K562 (cell line): ENCODE measurements around the gene KNSTRN. TPM values are rescaled to one million over a fixed set of nuclear protein-coding genes. Genes with fewer than 3 reads are reported as not detected.
A peak's percentile ranks its signal among the peaks of the same experiment; 100 is the strongest.

ENCODE experiments used
- ATAC-seq: fragments of 200-7000 bp; cut with Tn5 transposase; 3 replicates; pipeline ENCODE4 v1.9.1; 2020; ENCODE audit warnings: moderate library complexity
- BruUV-seq: library from RNA; stranded (reverse); fragments of 400-500 nt; replicated peaks from 2 replicates; lab custom pipeline; 2021; lab: Mats Ljungman, UMichigan
- CTCF ChIA-PET: fragments of 300-600 bp; formaldehyde crosslinking; extraction: SDS; loops from one replicate; lab custom pipeline; 2021; ENCODE audit warnings: low intra/inter-chr PET ratio; lab: Yijun Ruan, JAX
- POLR2A ChIA-PET: fragments of 300-600, 350-650 bp; sonication (Branson Sonifier 250); formaldehyde crosslinking; extraction: SDS; loops from one replicate; lab custom pipeline; 2021; ENCODE audit warnings: antibody characterized with exemption, inconsistent platforms; lab: Yijun Ruan, JAX
- DNase-seq, 4 experiments: peaks; one replicate each; pipeline versions ENCODE4 v3.0.0 to v3.0.0-alpha.2; 2011 to 2018; ENCODE audit warnings: low spot score in 3 of 4, mixed read lengths in 3 of 4; ENCODE audit errors: extremely low read depth in 1 of 4
- FAIRE-seq: peaks from 2 replicates; lab custom pipeline; 2011; peaks lifted over from hg19 to GRCh38; lab: Jason Lieb, UNC
- H2AFZ ChIP-seq: 2 replicates; pipeline ENCODE4 v1.6.0; 2011; ENCODE audit warnings: low read depth, low read length, control low read depth, inconsistent platforms
- H3K27ac ChIP-seq: fragments of 200-600 bp; 3 replicates; pipeline ENCODE4 v1.8.0; 2011; ENCODE audit warnings: low read depth, mild to moderate bottlenecking, control low read depth, inconsistent platforms, low read length, moderate library complexity, mixed read lengths; ENCODE audit errors: extremely low read depth
- H3K27me3 ChIP-seq, 2 experiments: fragments of 300-600 bp in 1 of 2; 2 replicates in 1 of 2; 3 replicates in 1 of 2; pipeline versions ENCODE4 v1.6.0 to v1.8.0; 2011; ENCODE audit warnings: inconsistent platforms in 2 of 2, low read length in 2 of 2, mild to moderate bottlenecking in 1 of 2, mixed read lengths in 1 of 2, moderate library complexity in 1 of 2; ENCODE audit not compliant: control insufficient read depth in 2 of 2, insufficient read depth in 2 of 2
- H3K36me3 ChIP-seq: fragments of 300-600 bp; 3 replicates; pipeline ENCODE4 v1.8.0; 2011; ENCODE audit warnings: mild to moderate bottlenecking, low read length, inconsistent platforms; ENCODE audit not compliant: control insufficient read depth, insufficient read depth
- H3K4me1 ChIP-seq, 2 experiments: fragments of 200-600 bp in 1 of 2; replicated peaks in 1 of 2; 2 replicates in 1 of 2; 3 replicates in 1 of 2; pipeline versions ENCODE4 v1.5.1 to v1.8.0; 2011; ENCODE audit warnings: inconsistent platforms in 2 of 2, low read length in 2 of 2, mild to moderate bottlenecking in 1 of 2, mixed read lengths in 1 of 2, moderate library complexity in 1 of 2; ENCODE audit not compliant: control insufficient read depth in 2 of 2, insufficient read depth in 2 of 2
- H3K4me2 ChIP-seq: 2 replicates; pipeline ENCODE4 v1.6.1; 2011; ENCODE audit warnings: low read length, control low read depth, inconsistent platforms, mixed read lengths; ENCODE audit not compliant: insufficient read depth
- H3K4me3 ChIP-seq: fragments of 200-600 bp; sonication (generic), shearing (Covaris generic); 2 replicates; pipeline ENCODE4 v1.5.1; 2016; ENCODE audit warnings: control low read depth, inconsistent platforms
- H3K79me2 ChIP-seq: fragments of 200-600 bp; 3 replicates; pipeline ENCODE4 v1.8.0; 2011; ENCODE audit warnings: low read length, inconsistent platforms; ENCODE audit not compliant: control insufficient read depth, insufficient read depth
- H3K9ac ChIP-seq, 2 experiments: 2 replicates each; pipeline versions ENCODE4 v1.6.0 to v1.6.1; 2011; ENCODE audit warnings: low read depth in 2 of 2, low read length in 2 of 2, control low read depth in 1 of 2, inconsistent platforms in 1 of 2, mild to moderate bottlenecking in 1 of 2, mixed read lengths in 1 of 2; ENCODE audit not compliant: insufficient read depth in 1 of 2
- H3K9me1 ChIP-seq: one replicate; pipeline ENCODE4 v1.6.0; 2011; ENCODE audit warnings: inconsistent platforms, mild to moderate bottlenecking, low read length, moderate library complexity; ENCODE audit not compliant: control insufficient read depth, insufficient read depth
- H3K9me3 ChIP-seq: replicated peaks from 2 replicates; pipeline ENCODE4 v1.5.1; 2011; ENCODE audit warnings: low read depth, low read length, inconsistent platforms; ENCODE audit not compliant: control insufficient read depth, insufficient read depth
- H4K20me1 ChIP-seq: replicated peaks from 2 replicates; pipeline ENCODE4 v1.6.1; 2011; ENCODE audit warnings: low read length, inconsistent platforms, mixed read lengths; ENCODE audit not compliant: control insufficient read depth, insufficient read depth
- CBX5 ChIP-seq: IDR thresholded peaks from 2 replicates; pipeline ENCODE4 v1.6.1; 2014; ENCODE audit warnings: low read depth, borderline replicate concordance
- ELF2 ChIP-seq: fragments of 250-450 bp; sonication (Bioruptor Pico); IDR thresholded peaks from 2 replicates; pipeline ENCODE4 v1.5.0; 2021; ENCODE audit warnings: mild to moderate bottlenecking
- HIVEP1 ChIP-seq: fragments of 250-450 bp; sonication (Bioruptor Pico); IDR thresholded peaks from 2 replicates; pipeline ENCODE4 v1.4.0; 2020; ENCODE audit warnings: mild to moderate bottlenecking
- PYGO2 ChIP-seq: fragments of 450-650 bp; IDR thresholded peaks from 2 replicates; pipeline ENCODE4 v1.6.1; 2016; ENCODE audit warnings: mild to moderate bottlenecking, missing genetic modification characterization, moderate library complexity, missing compliant biosample characterization
- SPI1 ChIP-seq: IDR thresholded peaks from 2 replicates; pipeline ENCODE4 v1.6.1; 2011; ENCODE audit warnings: low read depth, low read length, control low read depth, borderline replicate concordance
- THRAP3 ChIP-seq: fragments of 450-650 bp; IDR thresholded peaks from 2 replicates; pipeline ENCODE4 v1.6.1; 2016; ENCODE audit warnings: mild to moderate bottlenecking, inconsistent platforms, borderline replicate concordance
- ZBTB17 ChIP-seq: fragments of 450-650 bp; formaldehyde crosslinking; IDR thresholded peaks from 2 replicates; pipeline ENCODE4 v1.4.0; 2020; ENCODE audit warnings: mild to moderate bottlenecking
- ZNF384 ChIP-seq: IDR thresholded peaks from 2 replicates; pipeline ENCODE4 v1.6.1; 2012; ENCODE audit warnings: low read depth, low read length, improper control_type of control experiment
- WGBS: fragments of 100-300 bp; shearing (Covaris generic); methylation state at CpG from one replicate; pipeline ENCODE4 v1.1.6; 2016; ENCODE audit warnings: low coverage, mixed read lengths; ENCODE audit not compliant: insufficient coverage; ENCODE audit errors: missing lambda C conversion rate; 5-methylcytosine and 5-hydroxymethylcytosine counted together
- in situ Hi-C: fragments of 300-500 bp; cut with MboI; formaldehyde crosslinking; loops from 4 replicates; pipeline ENCODE4 v1.15.0; 2018; ENCODE audit warnings: inconsistent platforms, mixed read lengths
- intact Hi-C: fragments of 100-400 bp; cut with micrococcal nuclease; formaldehyde crosslinking; loops from 2 replicates; pipeline ENCODE4 v1.14.2; 2022
- polyA plus RNA-seq, 8 experiments: library from polyadenylated mRNA; depleted of rRNA in 4 of 8; stranded (reverse) in 5 of 8; unstranded in 3 of 8; fragments of >200 nt; fragmentation: Nextera tagmentation in 2 of 8; fragmentation: Illumina TruSeq in 1 of 8; extraction: Ambion mirVana in 2 of 8; extraction: Trizol in 1 of 8; gene quantifications; 2 replicates each; pipeline versions ENCODE4 v1.2.1 to v1.2.3, GENCODE V29; 2011 to 2014; ENCODE audit warnings: inconsistent platforms in 1 of 8, missing spikeins in 1 of 8
- total RNA-seq, 7 experiments: library from RNA; depleted of rRNA in 6 of 7; stranded (reverse); fragments of >200 nt in 6 of 7; fragmentation: Illumina TruSeq in 2 of 7; extraction: Trizol in 2 of 7; gene quantifications; 2 replicates each; pipeline versions ENCODE4 v1.2.1 to v1.2.3, GENCODE V29; 2011 to 2021; ENCODE audit warnings: low replicate concordance in 1 of 7
- TF ChIP-seq, protein P1 (sequence below): fragments of 450-650 bp; IDR thresholded peaks from 2 replicates; pipeline ENCODE4 v1.6.1; 2014; ENCODE audit warnings: low read depth, mild to moderate bottlenecking, moderate library complexity, borderline replicate concordance
- TF ChIP-seq, protein P2 (sequence below), 3 experiments: fragments of 200-800 bp in 1 of 3; sonication (Bioruptor generic) in 1 of 3; sonication (generic) in 1 of 3; formaldehyde crosslinking in 1 of 3; IDR thresholded peaks; 2 replicates each; pipeline versions ENCODE4 v1.6.1 to v1.8.0; 2016 to 2022; ENCODE audit warnings: mild to moderate bottlenecking in 2 of 3, missing compliant biosample characterization in 2 of 3, missing genetic modification characterization in 2 of 3, missing genetic modification reagents in 1 of 3

The KNSTRN gene
- total and polyA plus RNA-seq, 9 of the 15 experiments (the other 6 are each of a cell fraction or from before 2014, with no cell fraction given) = 48.7 to 88.2 (median 66.3) TPM

DNA sequence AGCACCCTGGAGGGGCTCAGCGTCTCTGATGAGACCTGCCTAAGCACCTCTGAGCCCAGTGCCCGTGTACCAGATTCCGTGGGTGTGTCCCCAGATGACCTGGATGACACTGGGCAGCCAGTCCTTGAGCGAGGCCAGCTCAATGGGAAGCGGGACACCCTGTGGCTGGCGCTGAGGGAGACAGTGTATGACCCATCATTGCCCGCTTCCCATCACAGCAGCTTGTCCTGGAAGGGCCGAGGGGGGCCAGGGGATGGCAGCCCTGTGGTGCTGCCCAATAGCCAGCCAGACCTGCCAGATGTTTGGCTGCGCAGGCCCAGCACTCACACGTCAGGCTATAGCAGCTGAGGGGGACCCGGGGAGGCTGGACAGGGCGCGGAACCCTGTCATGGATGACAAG is 12.6 kb upstream of the KNSTRN start (continued):
- TF ChIP-seq CBX5 = no peak
- TF ChIP-seq PYGO2 (tag) = no peak
- TF ChIP-seq ELF2 = no peak
- no peak for TF ChIP-seq HIVEP1 (CRISPR knock-in tag)
- TF ChIP-seq, protein P1, sequence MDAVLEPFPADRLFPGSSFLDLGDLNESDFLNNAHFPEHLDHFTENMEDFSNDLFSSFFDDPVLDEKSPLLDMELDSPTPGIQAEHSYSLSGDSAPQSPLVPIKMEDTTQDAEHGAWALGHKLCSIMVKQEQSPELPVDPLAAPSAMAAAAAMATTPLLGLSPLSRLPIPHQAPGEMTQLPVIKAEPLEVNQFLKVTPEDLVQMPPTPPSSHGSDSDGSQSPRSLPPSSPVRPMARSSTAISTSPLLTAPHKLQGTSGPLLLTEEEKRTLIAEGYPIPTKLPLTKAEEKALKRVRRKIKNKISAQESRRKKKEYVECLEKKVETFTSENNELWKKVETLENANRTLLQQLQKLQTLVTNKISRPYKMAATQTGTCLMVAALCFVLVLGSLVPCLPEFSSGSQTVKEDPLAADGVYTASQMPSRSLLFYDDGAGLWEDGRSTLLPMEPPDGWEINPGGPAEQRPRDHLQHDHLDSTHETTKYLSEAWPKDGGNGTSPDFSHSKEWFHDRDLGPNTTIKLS = no peak
- TF ChIP-seq ZNF384 = no peak
- no peak for TF ChIP-seq ZBTB17 (CRISPR knock-in tag)
- TF ChIP-seq THRAP3 = no peak

DNA sequence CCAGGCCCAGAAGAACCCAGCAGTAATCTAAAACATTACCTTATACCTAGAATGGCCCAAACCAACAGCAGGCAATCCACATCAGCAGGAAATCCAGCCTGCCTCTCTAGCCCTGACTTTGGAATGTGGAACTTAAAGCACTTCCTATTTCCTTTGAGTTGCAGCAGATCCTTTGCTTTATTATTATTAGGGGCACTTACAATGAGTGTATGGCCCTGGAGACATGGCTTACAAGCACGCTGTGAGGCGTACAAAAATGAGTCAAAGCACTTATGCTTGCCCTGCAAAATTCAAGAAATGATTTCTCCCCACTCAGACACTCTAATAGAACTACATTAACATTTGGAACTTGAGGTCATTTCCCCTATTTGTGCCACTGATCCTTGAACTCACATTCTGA is 9.5 kb upstream of the KNSTRN start:
- peaks cover 4 to 23% of the 10 kb centered on the region in 2 experiments for H3K4me1 ChIP-seq
- WGBS = 7% methylated on average over 2 of the region's 2 CpGs
- H3K27me3 ChIP-seq = peaks cover 0 to 12% of the 10 kb centered on the region in 2 experiments; a peak in 3 of 5 replicates
- TF ChIP-seq, protein P2, sequence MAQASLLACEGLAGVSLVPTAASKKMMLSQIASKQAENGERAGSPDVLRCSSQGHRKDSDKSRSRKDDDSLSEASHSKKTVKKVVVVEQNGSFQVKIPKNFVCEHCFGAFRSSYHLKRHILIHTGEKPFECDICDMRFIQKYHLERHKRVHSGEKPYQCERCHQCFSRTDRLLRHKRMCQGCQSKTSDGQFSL (CRISPR knock-in tag; IDR thresholded peaks at IDR 0.05) = no peak
- TF ChIP-seq, protein P2 (tag; IDR thresholded peaks at IDR 0.05) = no peak
- peak; percentile 60; the same call in 1 of the 2 replicates for TF ChIP-seq SPI1
- no peak overlapping the region for H3K27ac ChIP-seq
- in situ Hi-C loops = no loop called here
- no peak overlapping the region for H3K4me2 ChIP-seq
- intact Hi-C loops = no loop called here
- H3K4me3 ChIP-seq = no peak overlapping the region
- no peak overlapping the region for H3K9ac ChIP-seq
- DNase-seq (no peak), FAIRE-seq (no peak), ATAC-seq (no peak)
- no TSS peak for BruUV-seq
- no peak overlapping the region for H2AFZ ChIP-seq
- no peaks in the 10 kb centered on the region for H3K9me1 ChIP-seq
- ChIA-PET POLR2A (interaction anchor here (0.6 to 0.8 kb wide), 2 partner anchors 27 to 58 kb away, joined by 3 read pairs; no protein-coding TSS in a partner anchor), CTCF (no interaction called here)
- no peaks in the 10 kb centered on the region for H3K79me2 ChIP-seq
- no peaks in the 10 kb centered on the region for H3K36me3 ChIP-seq
- no peaks in the 10 kb centered on the region for H3K9me3 ChIP-seq
- no peaks in the 10 kb centered on the region for H4K20me1 ChIP-seq
